ENCODE results near the gene AKT1.
"Not testable (repeated sequence)": the region's sequence is repeated elsewhere in the genome, so short reads cannot be mapped to it uniquely, and the experiment has no call there.

Gene AKT1

GRCh38 chr14:104732931-104733681, 62.4 kb downstream of the AKT1 start:
- ChIA-PET CTCF (no interaction called here), POLR2A (no interaction called here)
- no peak for DNase-seq (ENCODE audit: extremely low spot score)
- TF ChIP-seq CTCF (IDR thresholded peaks at IDR 0.05; ENCODE audit: control extremely low read depth, extremely low read depth, low read depth, missing control alignments) = no peak

- ChIA-PET POLR2A (no interaction called here), CTCF (interaction anchor here (1.0 kb wide), 1 partner anchor 21 kb away, joined by 4 read pairs; no protein-coding TSS in a partner anchor)
- no peak for DNase-seq (ENCODE audit: extremely low spot score)
- no peak for TF ChIP-seq CTCF (IDR thresholded peaks at IDR 0.05; ENCODE audit: control extremely low read depth, extremely low read depth, low read depth, missing control alignments)
Measured at GRCh38 chr14:104732355-104732804, 63.2 kb downstream of the AKT1 start.

- no peak for DNase-seq (ENCODE audit: extremely low spot score)
- ChIA-PET CTCF (interaction anchor here (1.0 to 1.2 kb wide), 2 partner anchors 20 kb away, joined by 3 to 4 read pairs; no protein-coding TSS in a partner anchor), POLR2A (no interaction called here)
- peak; percentile 18 for TF ChIP-seq CTCF (IDR thresholded peaks at IDR 0.05; ENCODE audit: control extremely low read depth, extremely low read depth, low read depth, missing control alignments)
Measured at GRCh38 chr14:104731320-104732294, 63.9 kb downstream of the AKT1 start.

GRCh38 chr14:104730487-104730886, 65.1 kb downstream of the AKT1 start:
- no peak for TF ChIP-seq CTCF (IDR thresholded peaks at IDR 0.05; ENCODE audit: control extremely low read depth, extremely low read depth, low read depth, missing control alignments)
- CTCF ChIA-PET = interaction anchor here (1.2 kb wide), 1 partner anchor 21 kb away, joined by 3 read pairs; no protein-coding TSS in a partner anchor
- POLR2A ChIA-PET = no interaction called here

GRCh38 chr14:104729835-104730181, 65.7 kb downstream of the AKT1 start:
- TF ChIP-seq CTCF (IDR thresholded peaks at IDR 0.05; ENCODE audit: control extremely low read depth, extremely low read depth, low read depth, missing control alignments) = no peak
- POLR2A ChIA-PET = no interaction called here
- no peak for DNase-seq (ENCODE audit: extremely low spot score)
- CTCF ChIA-PET = no interaction called here

More at GRCh38 chr14:104730487-104730886, 65.1 kb downstream of the AKT1 start:
- DNase-seq (ENCODE audit: extremely low spot score) = no peak

- CTCF ChIA-PET = interaction anchor here (1.6 kb wide), 1 partner anchor 39 kb away, joined by 4 read pairs; no protein-coding TSS in a partner anchor
- DNase-seq (ENCODE audit: extremely low spot score); POLR2A ChIA-PET: not testable (repeated sequence)
Measured at GRCh38 chr14:104729176-104729834, 66.2 kb downstream of the AKT1 start.

Data from GM10248 (cell line).